HepG2 (cell line): ENCODE measurements around the gene SFTA2. TPM values are rescaled to one million over a fixed set of nuclear protein-coding genes. Genes with fewer than 3 reads are reported as not detected.
A peak's percentile ranks its signal among the peaks of the same experiment; 100 is the strongest.

Experiments
- AHR ChIP-seq: IDR thresholded peaks from 2 replicates; pipeline ENCODE4 v1.6.1; 2018; ENCODE audit warnings: missing genetic modification reagents, missing compliant biosample characterization
- CAMTA2 ChIP-seq: sonication (generic); formaldehyde crosslinking; IDR thresholded peaks from 2 replicates; pipeline ENCODE4 v1.4.0; 2020; ENCODE audit warnings: mild to moderate bottlenecking, missing genetic modification reagents, borderline replicate concordance
- CEBPG ChIP-seq: IDR thresholded peaks from 2 replicates; pipeline ENCODE4 v1.6.1; 2016
- DMTF1 ChIP-seq: sonication (generic); formaldehyde crosslinking; IDR thresholded peaks from 2 replicates; pipeline ENCODE4 v1.4.0; 2020; ENCODE audit warnings: mild to moderate bottlenecking, missing genetic modification reagents
- HDAC6 ChIP-seq: fragments of 200-600 bp; sonication (generic); IDR thresholded peaks from 2 replicates; pipeline ENCODE4 v1.7.0; 2017; ENCODE audit warnings: mild to moderate bottlenecking, antibody characterized with exemption, low read length, low read depth
- HNRNPLL ChIP-seq: fragments of 200-400 bp; formaldehyde crosslinking; IDR thresholded peaks from 2 replicates; pipeline ENCODE4 v1.6.1; 2017; ENCODE audit warnings: mild to moderate bottlenecking, low read depth, low read length; ENCODE audit not compliant: poor library complexity, severe bottlenecking
- JUND ChIP-seq: sonication (generic); formaldehyde crosslinking; IDR thresholded peaks from 2 replicates; pipeline ENCODE4 v1.8.0; 2022; ENCODE audit warnings: mild to moderate bottlenecking, missing genetic modification reagents
- PCBP1 ChIP-seq: fragments of 200-400 bp; formaldehyde crosslinking; IDR thresholded peaks from 2 replicates; pipeline ENCODE4 v1.6.1; 2017; ENCODE audit warnings: mild to moderate bottlenecking, low read depth, low read length, borderline replicate concordance
- PHF8 ChIP-seq: sonication (generic); formaldehyde crosslinking; IDR thresholded peaks from 2 replicates; pipeline ENCODE4 v1.5.0; 2020; ENCODE audit warnings: missing genetic modification reagents
- RBFOX2 ChIP-seq: fragments of 200-400 bp; formaldehyde crosslinking; IDR thresholded peaks from 2 replicates; pipeline ENCODE4 v1.6.1; 2017; ENCODE audit warnings: low read depth, mild to moderate bottlenecking, low read length
- RNF2 ChIP-seq: fragments of 450-650 bp; conservative IDR thresholded peaks from 2 replicates; pipeline ENCODE4 v1.6.1; 2016; ENCODE audit warnings: low read depth
- SIX4 ChIP-seq: sonication (generic); formaldehyde crosslinking; IDR thresholded peaks from 2 replicates; pipeline ENCODE4 v1.4.0; 2020; ENCODE audit warnings: missing genetic modification reagents
- TBL1XR1 ChIP-seq: fragments of 150-350 bp; IDR thresholded peaks from 2 replicates; pipeline ENCODE4 v1.6.1; 2014; ENCODE audit warnings: borderline replicate concordance, low read length; ENCODE audit not compliant: partially characterized antibody
- XRCC5 ChIP-seq: fragments of 200-400 bp; formaldehyde crosslinking; optimal IDR thresholded peaks from 2 replicates; pipeline ENCODE3; 2017; ENCODE audit warnings: mild to moderate bottlenecking, low read length
- ZC3H13 ChIP-seq: sonication (generic); formaldehyde crosslinking; IDR thresholded peaks from 2 replicates; pipeline ENCODE4 v1.8.1; 2023; ENCODE audit warnings: mild to moderate bottlenecking, missing genetic modification reagents, moderate library complexity
- ZFY ChIP-seq: sonication (generic); formaldehyde crosslinking; IDR thresholded peaks from 2 replicates; pipeline ENCODE4 v1.4.0; 2020; ENCODE audit warnings: missing genetic modification reagents
- ZKSCAN1 ChIP-seq: fragments of 150-350 bp; IDR thresholded peaks from 2 replicates; pipeline ENCODE4 v1.6.1; 2014; ENCODE audit warnings: low read length
- ZMYM3 ChIP-seq: sonication (generic); formaldehyde crosslinking; IDR thresholded peaks from 2 replicates; pipeline ENCODE4 v1.5.1; 2020; ENCODE audit warnings: mild to moderate bottlenecking, missing genetic modification reagents
- ZNF20 ChIP-seq: sonication (generic); formaldehyde crosslinking; IDR thresholded peaks from 2 replicates; pipeline ENCODE4 v1.4.0; 2020; ENCODE audit warnings: mild to moderate bottlenecking, moderate library complexity, missing genetic modification reagents
- ZNF839 ChIP-seq: sonication (generic); formaldehyde crosslinking; IDR thresholded peaks from 2 replicates; pipeline ENCODE4 v1.4.0; 2020; ENCODE audit warnings: missing genetic modification reagents, mild to moderate bottlenecking, borderline replicate concordance
- ZSCAN22 ChIP-seq: sonication (generic); formaldehyde crosslinking; IDR thresholded peaks from 2 replicates; pipeline ENCODE4 v1.4.0; 2020; ENCODE audit warnings: mild to moderate bottlenecking, missing genetic modification reagents
- ZSCAN29 ChIP-seq: sonication (generic); formaldehyde crosslinking; conservative IDR thresholded peaks from 2 replicates; pipeline ENCODE4 v1.4.0; 2020; ENCODE audit warnings: mild to moderate bottlenecking, missing genetic modification reagents
- polyA plus RNA-seq, 8 experiments: library from polyadenylated mRNA; depleted of rRNA in 3 of 8; stranded (reverse) in 7 of 8; unstranded in 1 of 8; fragments of >200 nt; fragmentation: Illumina TruSeq in 4 of 8; extraction: Trizol in 4 of 8; gene quantifications; 2 replicates each; pipeline versions ENCODE4 v1.2.1 to v1.2.3, GENCODE V29; 2011 to 2016; ENCODE audit warnings: low read depth in 4 of 8, missing spikeins in 1 of 8, mixed read lengths in 1 of 8; ENCODE audit not compliant: insufficient read depth in 1 of 8
- total RNA-seq, 5 experiments: library from RNA; depleted of rRNA; stranded (reverse); fragments of >200 nt; fragmentation: Illumina TruSeq; extraction: Trizol; gene quantifications; 2 replicates each; pipeline ENCODE4 v1.2.3, GENCODE V29; 2016; ENCODE audit warnings: low read depth in 1 of 5
- TF ChIP-seq, protein P1 (sequence below): sonication (generic); formaldehyde crosslinking; IDR thresholded peaks from 2 replicates; pipeline ENCODE4 v1.5.1; 2020; ENCODE audit warnings: mild to moderate bottlenecking, missing genetic modification reagents, borderline replicate concordance
- TF ChIP-seq, protein P2 (sequence below): sonication (generic); formaldehyde crosslinking; IDR thresholded peaks from 2 replicates; pipeline ENCODE4 v1.4.0; 2020; ENCODE audit warnings: missing genetic modification reagents

SFTA2 gene
- total and polyA plus RNA-seq, 2 of the 13 experiments (the other 11 are each of a cell fraction or from before 2014, with no cell fraction given), result not detected

DNA sequence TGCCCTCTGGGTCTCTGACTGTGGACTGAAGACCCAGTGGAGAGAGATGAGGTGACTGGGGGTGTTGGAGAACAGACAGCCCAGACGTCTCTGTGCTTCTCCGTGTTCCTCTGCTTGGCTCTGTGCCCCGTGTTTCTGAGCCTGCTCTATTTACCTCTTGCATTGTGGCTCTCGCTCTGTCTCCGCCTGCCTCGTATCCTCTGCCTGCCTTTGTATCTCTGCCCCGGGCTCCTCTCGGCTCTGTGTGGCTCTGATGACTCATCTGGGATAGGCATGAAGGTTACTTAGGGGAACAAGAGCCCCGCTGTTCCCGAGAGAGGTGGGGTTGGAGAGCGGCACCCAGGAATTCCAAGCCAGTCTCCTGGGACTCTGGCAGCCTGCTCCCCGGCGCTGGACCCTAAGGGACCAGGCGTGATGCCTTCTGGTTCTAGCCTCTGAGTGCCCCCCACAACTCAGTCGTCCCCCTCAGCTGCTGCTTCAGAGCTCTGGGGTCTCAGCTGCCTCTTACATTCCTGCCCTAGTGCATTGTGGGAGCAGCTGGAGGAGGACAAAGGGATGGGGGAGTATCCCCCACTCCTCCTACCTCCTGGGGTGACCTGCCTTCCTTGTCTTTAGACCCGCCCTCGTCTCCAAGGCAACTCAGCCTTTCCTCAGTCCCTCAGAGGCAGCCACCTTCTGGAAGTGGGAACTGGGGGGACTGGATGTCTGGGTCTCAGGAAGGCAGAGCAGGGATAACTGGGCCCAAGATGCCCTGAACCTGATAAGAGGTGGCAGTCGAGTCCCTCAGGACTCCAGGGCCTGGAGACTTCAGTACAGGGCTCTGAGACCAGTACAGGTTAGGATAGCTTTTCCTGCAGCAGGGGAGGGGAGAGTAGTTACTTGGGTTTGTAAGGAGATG, 45.7 kb downstream of the SFTA2 start (continued):
- TF ChIP-seq ZC3H13 (CRISPR knock-in tag) (0 out of 2 replicates have a peak, but pooled peaks have one; percentile 40), ZSCAN29 (no peak), JUND (CRISPR knock-in tag) (peak; percentile 74), ZFY (CRISPR knock-in tag) (no peak; the same call in 1 of the 2 replicates), RNF2 (no peak), TBL1XR1 (no peak), ZMYM3 (CRISPR knock-in tag) (0 out of 2 replicates have a peak, but pooled peaks have one; percentile 15), CEBPG (CRISPR knock-in tag) (no peak), ZKSCAN1 (no peak), CAMTA2 (CRISPR knock-in tag) (no peak), DMTF1 (CRISPR knock-in tag) (no peak), ZSCAN22 (CRISPR knock-in tag) (no peak), XRCC5 (peak; percentile 22), PCBP1 (no peak), PHF8 (peak; percentile 42; the same call in 1 of the 2 replicates), SIX4 (CRISPR knock-in tag) (no peak), AHR (CRISPR knock-in tag) (no peak), HNRNPLL (peak; percentile 31), ZNF839 (no peak), ZNF20 (no peak), RBFOX2 (no peak), HDAC6 (no peak)
- TF ChIP-seq, protein P1, sequence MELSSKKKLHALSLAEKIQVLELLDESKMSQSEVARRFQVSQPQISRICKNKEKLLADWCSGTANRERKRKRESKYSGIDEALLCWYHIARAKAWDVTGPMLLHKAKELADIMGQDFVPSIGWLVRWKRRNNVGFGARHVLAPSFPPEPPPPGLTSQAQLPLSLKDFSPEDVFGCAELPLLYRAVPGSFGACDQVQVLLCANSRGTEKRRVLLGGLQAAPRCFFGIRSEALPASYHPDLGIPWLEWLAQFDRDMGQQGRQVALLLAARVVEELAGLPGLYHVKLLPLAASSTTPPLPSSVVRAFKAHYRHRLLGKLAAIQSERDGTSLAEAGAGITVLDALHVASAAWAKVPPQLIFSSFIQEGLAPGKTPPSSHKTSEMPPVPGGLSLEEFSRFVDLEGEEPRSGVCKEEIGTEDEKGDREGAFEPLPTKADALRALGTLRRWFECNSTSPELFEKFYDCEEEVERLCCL (CRISPR knock-in tag), result no peak
- TF ChIP-seq, protein P2, sequence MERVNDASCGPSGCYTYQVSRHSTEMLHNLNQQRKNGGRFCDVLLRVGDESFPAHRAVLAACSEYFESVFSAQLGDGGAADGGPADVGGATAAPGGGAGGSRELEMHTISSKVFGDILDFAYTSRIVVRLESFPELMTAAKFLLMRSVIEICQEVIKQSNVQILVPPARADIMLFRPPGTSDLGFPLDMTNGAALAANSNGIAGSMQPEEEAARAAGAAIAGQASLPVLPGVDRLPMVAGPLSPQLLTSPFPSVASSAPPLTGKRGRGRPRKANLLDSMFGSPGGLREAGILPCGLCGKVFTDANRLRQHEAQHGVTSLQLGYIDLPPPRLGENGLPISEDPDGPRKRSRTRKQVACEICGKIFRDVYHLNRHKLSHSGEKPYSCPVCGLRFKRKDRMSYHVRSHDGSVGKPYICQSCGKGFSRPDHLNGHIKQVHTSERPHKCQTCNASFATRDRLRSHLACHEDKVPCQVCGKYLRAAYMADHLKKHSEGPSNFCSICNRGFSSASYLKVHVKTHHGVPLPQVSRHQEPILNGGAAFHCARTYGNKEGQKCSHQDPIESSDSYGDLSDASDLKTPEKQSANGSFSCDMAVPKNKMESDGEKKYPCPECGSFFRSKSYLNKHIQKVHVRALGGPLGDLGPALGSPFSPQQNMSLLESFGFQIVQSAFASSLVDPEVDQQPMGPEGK (CRISPR knock-in tag), result no peak; the same call in 1 of the 2 replicates
